ENCODE measurements around the gene BCO2.

The BCO2 gene

DNA sequence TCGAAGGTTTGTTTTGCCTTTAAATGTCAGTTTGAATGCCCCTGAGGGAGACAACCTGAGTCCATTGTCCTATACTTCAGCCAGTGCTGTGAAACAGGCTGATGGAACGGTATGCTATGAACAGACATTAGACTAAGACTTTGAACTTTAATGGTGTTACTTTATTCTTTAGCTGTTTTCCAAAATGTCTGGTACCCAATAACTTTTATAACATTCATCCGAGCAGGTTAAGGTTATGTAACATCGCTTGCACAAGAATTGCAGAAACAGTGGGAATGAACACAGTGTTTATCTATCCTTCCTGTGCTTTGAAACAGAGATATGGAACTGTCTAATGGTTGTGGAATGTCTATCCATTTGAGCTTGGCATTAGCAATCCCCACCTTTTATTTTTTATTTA is 38.4 kb downstream of the BCO2 start:
- no peak overlapping the region for H3K4me3 ChIP-seq (ENCODE audit: low read depth, low read length)

- H3K4me3 ChIP-seq (ENCODE audit: low read depth, low read length), result no peak overlapping the region
Measured at GRCh38 chr11:112215621-112216020, 40.3 kb downstream of the BCO2 start.

DNA sequence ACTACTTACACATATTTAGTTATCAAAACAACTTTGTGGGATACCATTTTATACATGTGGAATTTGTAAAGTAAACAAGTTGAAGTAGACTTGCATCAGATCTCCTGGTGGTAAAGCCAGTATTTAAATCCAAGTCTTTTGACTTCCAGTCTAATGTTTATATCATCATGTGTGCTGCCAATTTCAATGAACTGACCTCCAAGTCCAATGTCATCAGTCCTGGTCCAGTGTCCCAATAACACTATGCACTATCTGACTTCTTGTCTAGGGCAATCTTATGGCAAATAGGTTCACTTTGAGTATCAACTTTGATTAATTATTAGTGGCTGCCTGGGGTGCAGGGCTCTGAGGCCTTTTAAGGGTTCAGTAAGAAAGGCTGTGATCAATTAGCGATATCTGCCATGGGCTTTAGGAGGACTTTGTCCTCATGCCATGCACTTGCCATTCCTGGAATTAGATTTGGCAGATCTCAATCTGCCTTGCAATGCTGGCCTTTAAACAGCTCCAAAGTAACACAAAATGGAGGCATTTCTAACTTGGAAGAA is 41.3 kb downstream of the BCO2 start:
- no peak overlapping the region for H3K4me3 ChIP-seq (ENCODE audit: low read depth, low read length)

GRCh38 chr11:112219476-112220232 is 44.3 kb downstream of the BCO2 start:
- no peak overlapping the region for H3K4me3 ChIP-seq (ENCODE audit: low read depth, low read length)

- no peak overlapping the region for H3K4me3 ChIP-seq (ENCODE audit: low read depth, low read length)
Measured at GRCh38 chr11:112221274-112221835, 46.0 kb downstream of the BCO2 start.

DNA sequence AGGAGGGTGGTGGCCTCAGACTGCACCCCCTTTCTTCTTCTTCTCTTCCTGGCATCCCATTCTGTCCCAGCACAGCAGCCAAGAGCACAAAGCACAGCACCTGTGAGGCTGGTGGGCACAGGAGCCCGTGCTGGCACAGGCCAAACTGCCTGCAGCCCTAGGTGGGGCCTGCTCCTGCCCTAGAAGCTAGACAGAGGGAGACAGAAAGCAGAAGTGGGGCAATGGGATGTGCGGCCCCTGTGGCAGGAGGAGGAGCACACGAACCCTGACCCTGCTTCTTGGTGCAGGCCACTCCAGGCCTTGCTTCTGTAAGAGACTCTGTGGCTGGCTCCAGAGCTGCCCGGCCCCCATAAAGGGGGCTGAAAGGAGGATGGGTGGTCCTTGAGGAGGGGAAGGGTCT is 47.0 kb downstream of the BCO2 start:
- H3K4me3 ChIP-seq (ENCODE audit: low read depth, low read length), result no peak overlapping the region

GRCh38 chr11:112223121-112223520 is 47.8 kb downstream of the BCO2 start:
- H3K4me3 ChIP-seq (ENCODE audit: low read depth, low read length), result no peak overlapping the region

DNA sequence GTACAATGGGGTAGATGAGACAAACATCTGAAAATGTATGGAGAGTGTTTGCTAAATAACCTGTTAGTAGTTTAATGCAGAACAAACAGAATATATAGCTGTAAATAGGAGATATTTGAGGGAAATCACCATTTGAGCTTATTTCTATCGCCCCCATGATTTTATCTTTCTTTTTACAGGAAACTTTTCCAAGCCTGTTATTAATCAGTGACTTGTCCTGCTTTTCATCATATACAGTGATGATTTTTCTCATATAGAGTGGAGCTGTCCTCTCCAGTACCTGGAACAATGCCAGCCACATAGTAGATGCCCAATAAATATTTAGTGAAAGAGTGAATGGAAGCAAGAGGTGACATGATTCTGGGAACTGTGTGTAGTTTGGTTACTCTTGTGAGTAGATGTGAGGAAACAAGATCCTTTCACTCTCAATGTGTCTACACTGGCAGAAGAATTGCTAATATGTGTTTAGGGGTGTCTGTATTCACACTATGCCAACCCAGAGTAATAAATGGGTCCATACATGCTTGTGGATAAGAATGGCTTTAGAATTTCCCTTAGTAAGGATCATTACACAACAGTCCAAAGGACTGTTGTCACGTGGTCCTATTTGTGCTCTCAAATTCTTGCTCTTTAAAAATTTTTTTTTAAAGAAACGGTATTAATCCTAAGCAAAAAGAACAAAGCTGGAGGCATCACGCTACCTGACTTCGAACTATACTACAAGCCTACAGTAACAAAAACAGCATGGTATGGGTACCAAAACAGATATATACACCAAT is 48.6 kb downstream of the BCO2 start:
- H3K4me3 ChIP-seq (ENCODE audit: low read depth, low read length), result no peak overlapping the region

- H3K4me3 ChIP-seq (ENCODE audit: low read depth, low read length), result peak overlapping the region; percentile 71
Measured at GRCh38 chr11:112225753-112226061, 50.4 kb downstream of the BCO2 start.

DNA sequence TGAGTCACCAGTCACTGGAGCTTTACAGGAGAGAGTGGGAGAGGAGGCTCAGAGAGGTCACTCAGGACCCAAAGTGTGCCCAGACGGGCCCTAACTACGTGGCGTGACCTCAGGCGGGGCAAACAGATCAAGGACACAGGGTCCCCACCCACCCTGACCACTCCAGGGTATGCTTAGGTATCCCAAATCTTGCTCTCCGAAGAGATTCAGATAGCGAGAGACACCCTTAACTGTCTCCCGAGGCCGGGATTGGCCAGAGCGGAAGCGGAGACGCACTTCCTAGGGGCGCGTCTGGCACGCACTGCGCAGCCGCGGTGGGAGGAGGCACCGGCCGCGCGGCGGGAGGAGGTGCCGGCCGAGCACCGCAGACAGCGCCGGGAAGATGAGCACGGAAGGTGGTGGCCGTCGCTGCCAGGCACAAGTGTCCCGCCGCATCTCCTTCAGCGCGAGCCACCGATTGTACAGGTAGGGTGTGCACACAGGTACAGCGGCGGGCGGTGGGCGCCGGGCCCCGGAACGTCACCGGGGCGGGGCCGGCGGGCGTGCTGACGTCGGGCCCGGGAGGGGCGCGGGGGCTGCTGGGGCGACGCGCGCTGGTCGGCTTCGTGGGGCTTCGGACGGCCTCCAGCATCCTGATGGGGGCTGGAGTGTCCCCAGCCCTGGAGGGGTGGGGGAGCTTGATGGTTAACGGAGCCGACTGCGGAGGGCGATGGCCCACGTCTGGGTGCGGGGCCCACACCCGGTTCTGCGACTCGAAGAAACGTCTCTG is 50.9 kb downstream of the BCO2 start, which contains the start of gene PTS:
PTS (plus strand) TSS at position 367 of the 769 bp plus-strand sequence; CDS start at position 383, 16 bp downstream.
- peak within 1 kb of the TSS; percentile 71 for H3K4me3 ChIP-seq (ENCODE audit: low read depth, low read length)

DNA sequence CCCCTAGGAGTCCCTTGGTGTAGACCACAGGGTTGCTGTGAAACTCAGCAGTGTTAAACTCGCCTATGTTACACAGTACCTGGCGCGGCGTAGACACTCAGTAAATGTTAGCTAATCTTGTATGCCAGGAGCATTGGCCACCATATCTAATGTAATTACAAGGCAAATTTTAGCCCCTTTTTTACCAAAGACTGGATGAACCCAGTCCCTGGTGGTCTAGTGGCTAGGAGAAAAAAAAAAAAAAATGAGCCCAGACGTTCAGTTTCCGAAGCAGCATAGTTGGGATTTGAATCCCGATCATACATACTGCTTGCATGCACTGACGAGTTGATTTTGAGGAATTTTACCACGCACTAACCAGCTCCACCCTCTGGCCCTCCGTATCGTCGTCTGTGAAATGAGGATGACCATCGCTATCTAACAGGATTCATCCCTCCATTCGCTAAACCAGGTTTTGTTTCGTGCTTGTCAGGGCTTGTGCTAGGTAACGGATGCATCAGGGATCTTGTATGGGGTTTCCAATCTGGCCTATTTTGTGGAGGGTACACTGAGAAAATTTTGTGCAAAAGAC is 51.6 kb downstream of the BCO2 start:
- H3K4me3 ChIP-seq (ENCODE audit: low read depth, low read length), result peak overlapping the region; percentile 71

DNA sequence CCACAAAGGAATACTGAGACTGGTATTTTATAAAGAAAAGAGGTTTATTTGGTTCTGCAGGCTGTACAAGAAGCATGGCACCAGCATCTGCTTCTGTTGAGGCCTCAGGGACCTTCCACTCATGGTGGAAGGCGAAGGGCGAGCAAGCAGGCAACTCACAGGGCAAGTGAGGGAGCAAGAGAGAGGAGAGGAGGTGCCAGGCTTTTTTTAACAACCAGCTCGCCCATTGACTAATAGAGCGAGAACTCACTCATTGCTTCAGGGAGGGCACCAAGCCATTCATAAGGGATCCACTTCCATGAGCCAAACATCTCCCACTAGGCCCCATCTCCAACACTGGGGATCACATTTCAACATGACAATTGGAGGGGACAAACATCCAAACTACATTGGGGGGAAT is 52.2 kb downstream of the BCO2 start:
- H3K4me3 ChIP-seq (ENCODE audit: low read depth, low read length), result peak overlapping the region; percentile 71

GRCh38 chr11:112228706-112229105 is 53.4 kb downstream of the BCO2 start:
- H3K4me3 ChIP-seq (ENCODE audit: low read depth, low read length), result no peak overlapping the region

DNA sequence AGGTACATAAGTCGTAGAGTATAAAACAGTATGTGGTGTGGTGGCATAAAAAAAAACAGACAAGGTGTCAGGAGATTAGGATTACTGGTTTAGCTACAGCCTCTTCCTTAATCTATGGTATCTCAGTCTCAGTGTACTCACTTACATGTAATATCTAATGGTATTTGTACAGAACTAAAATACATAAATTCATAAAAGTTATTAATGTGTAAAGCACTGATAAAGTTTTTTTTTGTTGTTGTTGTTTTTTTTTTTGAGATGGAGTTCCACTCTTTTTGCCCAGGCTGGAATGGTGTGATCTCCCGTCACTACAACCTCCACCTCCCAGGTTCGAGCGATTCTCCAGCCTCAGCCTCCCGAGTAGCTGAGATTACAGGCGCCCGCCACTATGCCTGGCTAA is 53.8 kb downstream of the BCO2 start:
- H3K4me3 ChIP-seq (ENCODE audit: low read depth, low read length), result no peak overlapping the region

GRCh38 chr11:112229746-112230433 is 54.6 kb downstream of the BCO2 start:
- no peak overlapping the region for H3K4me3 ChIP-seq (ENCODE audit: low read depth, low read length)

GRCh38 chr11:112231952-112232351 is 56.6 kb downstream of the BCO2 start:
- H3K4me3 ChIP-seq (ENCODE audit: low read depth, low read length), result no peak overlapping the region

GRCh38 chr11:112235750-112236390 is 60.6 kb downstream of the BCO2 start:
- no peak overlapping the region for H3K4me3 ChIP-seq (ENCODE audit: low read depth, low read length)

DNA sequence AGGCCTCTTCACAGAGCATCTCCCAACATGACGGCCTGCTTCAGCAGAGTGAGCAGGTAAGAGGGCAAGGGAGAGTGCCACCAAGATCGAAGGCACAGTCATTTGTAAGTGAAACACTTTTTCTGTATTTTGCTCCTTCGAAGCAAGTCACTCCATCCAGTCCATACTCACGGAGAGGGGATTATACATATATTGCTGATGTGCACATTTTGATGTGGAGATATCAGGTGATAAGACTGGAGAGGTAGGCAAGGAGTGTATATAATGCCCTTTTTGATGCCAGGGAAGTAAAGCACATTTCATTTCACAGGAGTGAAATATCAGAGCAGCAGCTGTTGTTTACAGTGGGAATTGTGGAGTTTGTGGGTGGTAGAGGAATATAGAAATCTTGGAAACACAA is 62.1 kb downstream of the BCO2 start:
- no peak overlapping the region for H3K4me3 ChIP-seq (ENCODE audit: low read depth, low read length)

- H3K4me3 ChIP-seq (ENCODE audit: low read depth, low read length), result no peak overlapping the region
Measured at GRCh38 chr11:112238041-112238440, 62.7 kb downstream of the BCO2 start.

- H3K4me3 ChIP-seq (ENCODE audit: low read depth, low read length), result no peak overlapping the region
Measured at GRCh38 chr11:112241486-112241885, 66.2 kb downstream of the BCO2 start.
